ENCODE data around the gene PPP6R3. TPM values are rescaled to one million over a fixed set of nuclear protein-coding genes. Genes with fewer than 3 reads are reported as not detected.

The PPP6R3 gene
- polyA plus RNA-seq, 1 donor from 2014 or later, result 111 TPM

DNA sequence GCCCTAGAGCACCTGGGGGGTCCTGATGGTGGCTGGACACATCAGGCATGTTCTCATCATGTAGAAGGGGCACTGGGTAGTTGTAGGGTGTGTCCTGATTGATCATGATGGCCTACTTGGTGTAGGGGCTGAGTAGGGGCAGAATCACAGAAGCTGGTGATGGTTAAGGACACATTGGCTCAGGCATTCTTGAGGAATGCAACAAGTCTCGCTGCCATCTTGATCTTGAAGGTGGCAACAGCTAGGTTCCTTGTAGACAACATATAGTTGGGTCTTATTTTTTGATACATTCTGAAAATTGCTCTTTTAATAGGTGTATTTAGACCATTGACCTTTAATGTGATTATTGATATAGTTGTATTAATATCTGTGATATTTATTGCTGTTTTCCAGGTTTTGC, 28.1 kb downstream of the PPP6R3 start:
- H3K9me2 ChIP-seq (ENCODE audit: insufficient read depth, low read length), result no peaks in the 10 kb centered on the region
- no peak overlapping the region for H2AFZ ChIP-seq (ENCODE audit: low read depth, low read length)
- peaks cover 91% of the 10 kb centered on the region for H3K79me2 ChIP-seq (replicated peaks; ENCODE audit: insufficient read depth, low read length)
- H3K36me3 ChIP-seq (ENCODE audit: insufficient read depth, low read length), result no peaks in the 10 kb centered on the region
- H3K9me3 ChIP-seq (ENCODE audit: low read length), result no peaks in the 10 kb centered on the region
- H3K27me3 ChIP-seq (ENCODE audit: insufficient read depth, low read depth, low read length), result no peaks in the 10 kb centered on the region
- no peak overlapping the region for H3K4me2 ChIP-seq (ENCODE audit: low read length)
- H3F3A ChIP-seq (ENCODE audit: insufficient read depth, low read length, poor library complexity, severe bottlenecking), result no peaks in the 10 kb centered on the region
- H4K20me1 ChIP-seq (ENCODE audit: insufficient read depth), result no peaks in the 10 kb centered on the region
- H3K4me3 ChIP-seq (ENCODE audit: low read length), result no peak overlapping the region
- TF ChIP-seq TAF1 (IDR thresholded peaks at IDR 0.05; ENCODE audit: low read depth) (no peak), MXI1 (conservative IDR thresholded peaks at IDR 0.05; ENCODE audit: poor library complexity, severe bottlenecking) (no peak), REST (IDR thresholded peaks at IDR 0.05; ENCODE audit: borderline replicate concordance) (no peak), RAD21 (conservative IDR thresholded peaks at IDR 0.05) (no peak), SMC3 (conservative IDR thresholded peaks at IDR 0.05; ENCODE audit: poor library complexity) (no peak)
- TF ChIP-seq, protein P1, sequence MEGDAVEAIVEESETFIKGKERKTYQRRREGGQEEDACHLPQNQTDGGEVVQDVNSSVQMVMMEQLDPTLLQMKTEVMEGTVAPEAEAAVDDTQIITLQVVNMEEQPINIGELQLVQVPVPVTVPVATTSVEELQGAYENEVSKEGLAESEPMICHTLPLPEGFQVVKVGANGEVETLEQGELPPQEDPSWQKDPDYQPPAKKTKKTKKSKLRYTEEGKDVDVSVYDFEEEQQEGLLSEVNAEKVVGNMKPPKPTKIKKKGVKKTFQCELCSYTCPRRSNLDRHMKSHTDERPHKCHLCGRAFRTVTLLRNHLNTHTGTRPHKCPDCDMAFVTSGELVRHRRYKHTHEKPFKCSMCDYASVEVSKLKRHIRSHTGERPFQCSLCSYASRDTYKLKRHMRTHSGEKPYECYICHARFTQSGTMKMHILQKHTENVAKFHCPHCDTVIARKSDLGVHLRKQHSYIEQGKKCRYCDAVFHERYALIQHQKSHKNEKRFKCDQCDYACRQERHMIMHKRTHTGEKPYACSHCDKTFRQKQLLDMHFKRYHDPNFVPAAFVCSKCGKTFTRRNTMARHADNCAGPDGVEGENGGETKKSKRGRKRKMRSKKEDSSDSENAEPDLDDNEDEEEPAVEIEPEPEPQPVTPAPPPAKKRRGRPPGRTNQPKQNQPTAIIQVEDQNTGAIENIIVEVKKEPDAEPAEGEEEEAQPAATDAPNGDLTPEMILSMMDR (IDR thresholded peaks at IDR 0.05; ENCODE audit: poor library complexity, severe bottlenecking), result no peak
- no peak overlapping the region for H3K27ac ChIP-seq (ENCODE audit: low read length)
- no peak overlapping the region for H3K9ac ChIP-seq (ENCODE audit: low read length)

DNA sequence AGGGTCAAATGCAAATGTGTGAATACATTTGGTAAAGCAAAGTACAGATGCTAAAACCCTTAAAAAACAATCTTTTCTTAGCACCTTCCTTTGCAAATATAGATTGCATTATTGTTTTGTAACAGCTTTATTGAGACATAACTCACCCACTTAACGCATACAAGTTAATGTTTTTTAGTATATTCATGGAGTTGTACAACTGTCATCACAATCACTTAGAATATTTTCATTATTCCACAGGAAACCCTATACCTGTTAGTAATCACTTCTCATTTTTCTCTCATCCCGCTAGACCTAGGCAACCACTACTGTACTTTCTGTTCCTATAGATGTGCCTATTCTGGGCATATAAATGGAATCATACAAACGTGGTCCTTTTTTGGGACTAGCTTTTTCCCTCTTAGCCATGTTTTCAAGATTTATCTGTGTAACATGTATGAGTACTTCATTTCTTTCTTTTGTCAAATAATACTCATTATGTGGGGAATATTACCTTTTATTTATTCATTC, 34.7 kb downstream of the PPP6R3 start:
- no peaks in the 10 kb centered on the region for H3F3A ChIP-seq (ENCODE audit: insufficient read depth, low read length, poor library complexity, severe bottlenecking)
- TF ChIP-seq MXI1 (conservative IDR thresholded peaks at IDR 0.05; ENCODE audit: poor library complexity, severe bottlenecking), result no peak
- no peak for TF ChIP-seq TAF1 (IDR thresholded peaks at IDR 0.05; ENCODE audit: low read depth)
- TF ChIP-seq SMC3 (conservative IDR thresholded peaks at IDR 0.05; ENCODE audit: poor library complexity), result no peak
- TF ChIP-seq POLR2AphosphoS5 (IDR thresholded peaks at IDR 0.05), result no peak
- TF ChIP-seq EZH2 (IDR thresholded peaks at IDR 0.05; ENCODE audit: borderline replicate concordance, insufficient read depth, low read length, poor library complexity, severe bottlenecking), result no peak
- peaks cover 72% of the 10 kb centered on the region for H3K79me2 ChIP-seq (replicated peaks; ENCODE audit: insufficient read depth, low read length)
- H3K27me3 ChIP-seq (ENCODE audit: insufficient read depth, low read depth, low read length), result no peaks in the 10 kb centered on the region
- no peaks in the 10 kb centered on the region for H3K9me3 ChIP-seq (ENCODE audit: low read length)
- no peak overlapping the region for H2AFZ ChIP-seq (ENCODE audit: low read depth, low read length)
- H3K9me2 ChIP-seq (ENCODE audit: insufficient read depth, low read length), result no peaks in the 10 kb centered on the region
- no peaks in the 10 kb centered on the region for H3K36me3 ChIP-seq (ENCODE audit: insufficient read depth, low read length)
- no peak overlapping the region for H3K4me3 ChIP-seq (ENCODE audit: low read length)
- no peaks in the 10 kb centered on the region for H4K20me1 ChIP-seq (ENCODE audit: insufficient read depth)
- no peak overlapping the region for H3K9ac ChIP-seq (ENCODE audit: low read length)
- no peak overlapping the region for H3K27ac ChIP-seq (ENCODE audit: low read length)
- H3K4me2 ChIP-seq (ENCODE audit: low read length), result no peak overlapping the region

DNA sequence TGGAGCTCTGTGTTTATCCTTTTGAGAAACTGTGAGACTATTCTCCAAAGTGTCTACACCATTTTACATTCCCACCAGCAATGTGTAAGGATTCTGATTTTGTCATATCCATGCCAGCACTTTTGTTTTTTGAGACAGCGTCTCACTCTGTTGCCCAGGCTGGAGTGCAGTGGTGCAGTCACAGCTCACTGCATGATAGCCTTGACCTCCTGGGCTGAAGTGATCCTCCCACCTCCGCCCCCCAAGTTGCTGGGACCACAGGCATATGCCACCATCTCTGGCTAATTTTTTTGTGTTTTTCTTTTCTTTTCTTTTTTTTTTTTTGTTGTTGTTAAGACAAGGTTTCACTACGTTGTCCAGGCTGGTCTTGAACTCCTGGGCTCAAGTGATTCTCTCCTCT, 35.3 kb downstream of the PPP6R3 start:
- H3K27me3 ChIP-seq (ENCODE audit: insufficient read depth, low read depth, low read length), result no peaks in the 10 kb centered on the region
- H2AFZ ChIP-seq (ENCODE audit: low read depth, low read length), result no peak overlapping the region

More for the DNA sequence above, 35.3 kb downstream of the PPP6R3 start:
- Histone ChIP-seq H3K27ac (ENCODE audit: low read length) (no peak overlapping the region), H3K79me2 (replicated peaks; ENCODE audit: insufficient read depth, low read length) (peaks cover 69% of the 10 kb centered on the region), H3K9me3 (ENCODE audit: low read length) (no peaks in the 10 kb centered on the region), H3K9ac (ENCODE audit: low read length) (no peak overlapping the region), H3K4me3 (ENCODE audit: low read length) (no peak overlapping the region), H3K9me2 (ENCODE audit: insufficient read depth, low read length) (no peaks in the 10 kb centered on the region), H3F3A (ENCODE audit: insufficient read depth, low read length, poor library complexity, severe bottlenecking) (no peaks in the 10 kb centered on the region), H3K4me2 (ENCODE audit: low read length) (no peak overlapping the region), H3K36me3 (ENCODE audit: insufficient read depth, low read length) (no peaks in the 10 kb centered on the region), H4K20me1 (ENCODE audit: insufficient read depth) (no peaks in the 10 kb centered on the region)
- TF ChIP-seq EP300 (conservative IDR thresholded peaks at IDR 0.05; ENCODE audit: poor library complexity, severe bottlenecking) (no peak), TAF1 (IDR thresholded peaks at IDR 0.05; ENCODE audit: low read depth) (no peak), SMC3 (conservative IDR thresholded peaks at IDR 0.05; ENCODE audit: poor library complexity) (no peak), MXI1 (conservative IDR thresholded peaks at IDR 0.05; ENCODE audit: poor library complexity, severe bottlenecking) (no peak), POLR2AphosphoS5 (IDR thresholded peaks at IDR 0.05) (no peak), REST (IDR thresholded peaks at IDR 0.05; ENCODE audit: borderline replicate concordance) (no peak), RAD21 (conservative IDR thresholded peaks at IDR 0.05) (no peak), EZH2 (IDR thresholded peaks at IDR 0.05; ENCODE audit: borderline replicate concordance, insufficient read depth, low read length, poor library complexity, severe bottlenecking) (no peak)
- TF ChIP-seq, protein P1 (IDR thresholded peaks at IDR 0.05; ENCODE audit: poor library complexity, severe bottlenecking), result no peak

All from neural cell (in vitro differentiated cells).